HEK293T (cell line): ENCODE results near the gene TMEM269.

ENCODE experiments used
- CTBP1 ChIP-seq: fragments of 450-650 bp; IDR thresholded peaks from 2 replicates; pipeline ENCODE4 v1.6.1; 2016; ENCODE audit warnings: borderline replicate concordance
- FOXK2 ChIP-seq: fragments of 450-650 bp; IDR thresholded peaks from 2 replicates; pipeline ENCODE4 v1.6.1; 2016; ENCODE audit warnings: mild to moderate bottlenecking
- ZNF384 ChIP-seq: fragments of 450-650 bp; IDR thresholded peaks from 2 replicates; pipeline ENCODE4 v1.6.1; 2016

GRCh38 chr1:42846257-42847110 is 61.7 kb downstream of the TMEM269 start, which contains the start of gene ZNF691:
- TF ChIP-seq FOXK2 (no peak), CTBP1 (no peak), ZNF384 (no peak)
